Endometrium (tissue), 2 donors: ENCODE data around the gene ADGRA1.
"Not testable (repeated sequence)": the region's sequence is repeated elsewhere in the genome, so short reads cannot be mapped to it uniquely, and the experiment has no call there.

Experiments used
- FAIRE-seq: peaks from 2 replicates; lab custom pipeline; 2012; peaks lifted over from hg19 to GRCh38; lab: Jason Lieb, UNC
- donor health status: control.
- donor health status: control.

The ADGRA1 gene

GRCh38 chr10:133163889-133164815 lies 76.4 kb downstream of the ADGRA1 start:
- no peak for FAIRE-seq

GRCh38 chr10:133164816-133165555 lies 77.3 kb downstream of the ADGRA1 start:
- no peak for FAIRE-seq

GRCh38 chr10:133165556-133166503 lies 78.1 kb downstream of the ADGRA1 start:
- no peak for FAIRE-seq

GRCh38 chr10:133166504-133166827 lies 78.7 kb downstream of the ADGRA1 start:
- no peak for FAIRE-seq

- FAIRE-seq, result no peak
These were observed 79.3 kb downstream of the ADGRA1 start for GRCh38 chr10:133166828-133167692.

GRCh38 chr10:133167693-133168616 lies 80.2 kb downstream of the ADGRA1 start:
- FAIRE-seq, result no peak

GRCh38 chr10:133168617-133169031 lies 80.9 kb downstream of the ADGRA1 start:
- FAIRE-seq, result no peak

- no peak for FAIRE-seq
These were observed 81.6 kb downstream of the ADGRA1 start for GRCh38 chr10:133169173-133169947.

GRCh38 chr10:133170092-133170491 lies 82.4 kb downstream of the ADGRA1 start:
- no peak for FAIRE-seq

- FAIRE-seq, result no peak
These were observed 86.3 kb downstream of the ADGRA1 start for GRCh38 chr10:133173860-133174640.

- no peak for FAIRE-seq
These were observed 87.1 kb downstream of the ADGRA1 start for GRCh38 chr10:133174689-133175263.

- FAIRE-seq, result not testable (repeated sequence)
These were observed 87.9 kb downstream of the ADGRA1 start for GRCh38 chr10:133175624-133176023.

- no peak for FAIRE-seq
These were observed 88.8 kb downstream of the ADGRA1 start for GRCh38 chr10:133176546-133176945.

- no peak for FAIRE-seq
These were observed 89.8 kb downstream of the ADGRA1 start for GRCh38 chr10:133177380-133178157.

- no peak for FAIRE-seq
These were observed 90.8 kb downstream of the ADGRA1 start for GRCh38 chr10:133178357-133179127.

GRCh38 chr10:133179128-133179520 lies 91.4 kb downstream of the ADGRA1 start:
- no peak for FAIRE-seq
